Measurements from ENCODE around the gene PRR5L. TPM values are rescaled to one million over a fixed set of nuclear protein-coding genes. Genes with fewer than 3 reads are reported as not detected.
A peak's percentile ranks its signal among the peaks of the same experiment; 100 is the strongest.

Gene PRR5L
- total and polyA plus RNA-seq, 9 of the 15 experiments (the other 6 are each of a cell fraction or from before 2014, with no cell fraction given) = 0.11 to 0.60 (median 0.36) TPM; not detected in 2

GRCh38 chr11:36451045-36451444, 155.0 kb downstream of the PRR5L start (continued):
- TF ChIP-seq LCOR (CRISPR knock-in tag; IDR thresholded peaks at IDR 0.05) (no peak), TGIF2 (CRISPR knock-in tag; IDR thresholded peaks at IDR 0.05) (no peak), E2F1 (CRISPR knock-in tag; IDR thresholded peaks at IDR 0.05) (no peak)

GRCh38 chr11:36451681-36452080, 155.6 kb downstream of the PRR5L start:
- FAIRE-seq (no peak), DNase-seq (ENCODE audit: extremely low read depth in 1 of 4, low spot score in 3 of 4) (no peak), ATAC-seq (no peak)
- Histone ChIP-seq H4K20me1 (replicated peaks; ENCODE audit: control insufficient read depth, insufficient read depth, low read length) (no peaks in the 10 kb centered on the region), H3K4me2 (ENCODE audit: insufficient read depth, low read length) (no peak overlapping the region), H3K27ac (ENCODE audit: extremely low read depth, low read depth, low read length) (no peak overlapping the region), H3K9me3 (replicated peaks; ENCODE audit: control insufficient read depth, insufficient read depth, low read depth, low read length) (no peaks in the 10 kb centered on the region), H3K4me3 (no peak overlapping the region), H3K36me3 (ENCODE audit: control insufficient read depth, insufficient read depth, low read length) (no peaks in the 10 kb centered on the region), H3K9me1 (ENCODE audit: control insufficient read depth, insufficient read depth, low read length) (no peaks in the 10 kb centered on the region), H2AFZ (ENCODE audit: low read depth, low read length) (no peak overlapping the region), H3K9ac (ENCODE audit: insufficient read depth in 1 of 2, low read depth in 2 of 2, low read length in 2 of 2) (no peak overlapping the region), H3K27me3 (ENCODE audit: control insufficient read depth in 2 of 2, insufficient read depth in 2 of 2, low read length in 2 of 2) (peaks cover 4 to 35% of the 10 kb centered on the region in 2 experiments; a peak in 4 of 5 replicates), H3K4me1 (replicated peaks in 1 of 2; ENCODE audit: control insufficient read depth in 2 of 2, insufficient read depth in 2 of 2, low read length in 2 of 2) (peaks cover 6 to 13% of the 10 kb centered on the region in 2 experiments; a peak in 3 of 5 replicates), H3K79me2 (ENCODE audit: control insufficient read depth, insufficient read depth, low read length) (no peaks in the 10 kb centered on the region)
- in situ Hi-C loops (cut with MboI) (no loop called here), intact Hi-C loops (cut with micrococcal nuclease) (no loop called here)
- WGBS (ENCODE audit: insufficient coverage, low coverage, missing lambda C conversion rate) = 0% methylated on average over 1 of the region's 1 CpG
- ChIA-PET POLR2A (no interaction called here), CTCF (ENCODE audit: low intra/inter-chr PET ratio) (interaction anchor here (0.6 kb wide), 1 partner anchor 17 kb away, joined by 3 read pairs; no protein-coding TSS in a partner anchor)
- TF ChIP-seq RBM25 (IDR thresholded peaks at IDR 0.05; ENCODE audit: low read depth, low read length, severe bottlenecking) (peak; percentile 84), ZNF212 (CRISPR knock-in tag; IDR thresholded peaks at IDR 0.05) (no peak)
- BruUV-seq (replicated peaks) = no TSS peak

All from K562 (cell line).